Activated naive CD4-positive, alpha-beta T cell treated with Interleukin-2 at 50 U/mL for 16 hours (primary cell): ENCODE measurements around the gene MXD3.
A peak's percentile ranks its signal among the peaks of the same experiment; 100 is the strongest.
"Not testable (repeated sequence)": the region's sequence is repeated elsewhere in the genome, so short reads cannot be mapped to it uniquely, and the experiment has no call there.

Experiments used
- DNase-seq: peaks from one replicate; pipeline ENCODE4 v3.0.0-alpha.2; 2020

Gene MXD3

GRCh38 chr5:177319913-177320588 is 8.4 kb upstream of the MXD3 start:
- DNase-seq = peak; percentile 16

- peak; percentile 80 for DNase-seq
These were observed 6.3 kb upstream of the MXD3 start for GRCh38 chr5:177317959-177318377.

GRCh38 chr5:177316005-177316404 is 4.3 kb upstream of the MXD3 start:
- DNase-seq = no peak

DNA sequence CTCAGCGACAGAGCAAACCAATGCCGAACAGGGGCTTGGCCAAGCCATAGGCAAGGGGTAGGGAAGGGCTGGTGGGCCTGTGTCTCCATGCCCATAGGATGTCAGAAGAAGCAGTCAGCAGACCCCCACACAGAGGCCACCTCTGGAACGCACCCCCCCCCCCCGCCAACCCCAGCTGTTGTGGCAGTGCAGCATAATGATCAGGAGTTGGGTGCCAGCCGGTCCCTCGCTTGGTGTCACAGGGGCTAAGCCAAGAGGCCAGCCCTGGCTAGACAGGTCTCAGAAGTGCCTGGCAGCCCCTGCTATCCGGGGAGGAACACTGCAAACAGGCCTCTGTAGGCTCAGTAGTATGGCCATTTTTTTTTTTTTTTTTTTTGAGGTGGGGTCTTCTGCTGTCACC is 3.7 kb upstream of the MXD3 start:
- no peak for DNase-seq

DNA sequence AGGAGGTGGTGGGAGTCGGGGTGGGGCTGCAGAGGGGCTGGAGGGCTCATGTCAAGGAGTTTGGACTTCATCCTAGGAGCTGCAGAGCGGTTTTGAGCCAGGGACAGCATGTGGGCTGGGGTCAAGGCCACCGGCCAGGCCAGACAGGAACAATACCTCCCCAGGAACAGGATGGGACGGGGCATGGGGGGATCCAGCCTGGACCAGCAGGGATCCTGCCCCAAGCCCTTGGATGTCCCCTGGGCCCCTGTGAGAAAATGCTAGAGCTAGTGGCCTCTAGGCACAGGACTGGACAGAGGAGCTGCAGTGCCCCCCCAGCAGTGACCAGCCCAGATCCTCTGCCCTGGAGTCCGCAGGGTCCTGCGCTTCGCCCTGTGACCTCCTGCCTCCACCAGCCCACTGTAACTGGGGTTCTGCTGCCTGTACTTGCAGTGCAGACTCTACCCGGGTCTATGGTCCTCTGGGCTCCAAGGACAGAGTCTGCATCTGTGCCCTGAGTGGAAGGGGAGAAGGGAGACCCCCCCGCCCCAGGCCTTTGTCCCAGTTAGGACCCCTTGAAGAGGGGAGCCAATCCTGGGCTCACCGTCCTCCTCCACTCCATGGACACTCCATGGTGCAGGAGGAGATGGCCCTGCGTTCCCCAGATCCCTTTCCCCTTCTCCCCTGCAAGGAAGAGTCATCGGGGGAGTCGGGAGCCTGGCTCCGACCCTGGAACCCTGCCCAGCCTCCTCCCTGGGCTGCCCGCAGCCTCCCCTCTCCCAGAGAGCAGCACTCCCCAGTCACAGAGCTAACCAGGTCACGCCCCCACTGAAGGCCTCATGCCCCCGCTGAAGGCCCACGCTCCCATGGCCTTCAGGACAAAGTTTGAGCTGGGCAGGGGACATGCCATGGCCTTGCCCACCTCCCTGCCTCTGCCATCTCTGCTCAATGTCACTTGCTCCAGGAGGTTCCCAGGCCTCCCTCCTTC is 3.0 kb upstream of the MXD3 start:
- DNase-seq = no peak

- no peak for DNase-seq
These were observed 2.0 kb upstream of the MXD3 start for GRCh38 chr5:177313561-177314259.

GRCh38 chr5:177312649-177313181 is 1.0 kb upstream of the MXD3 start:
- DNase-seq = peak; percentile 23

DNA sequence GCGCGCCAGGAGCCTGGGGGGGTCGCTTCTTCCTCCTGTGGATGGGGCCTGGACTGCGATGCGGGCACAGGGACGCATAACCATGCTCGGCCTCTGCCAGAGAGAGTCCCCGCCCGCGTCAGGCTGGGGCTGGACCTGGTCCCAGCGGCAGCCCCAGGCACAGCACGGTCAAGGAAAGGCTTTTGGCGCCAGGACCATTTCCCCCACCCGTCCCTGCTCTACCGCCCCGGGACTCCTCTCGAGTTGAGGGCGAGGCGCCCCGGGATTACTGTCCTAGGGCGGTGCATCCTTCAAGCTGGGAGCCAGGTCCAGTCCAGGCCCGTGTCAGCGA is 341 bp downstream of the MXD3 start:
- DNase-seq = no peak

- DNase-seq = peak; percentile 13
These were observed 824 bp downstream of the MXD3 start for GRCh38 chr5:177310757-177311391.

GRCh38 chr5:177310332-177310731 is 1.4 kb downstream of the MXD3 start:
- DNase-seq = no peak

- peak; percentile 78 for DNase-seq
These were observed 2.1 kb downstream of the MXD3 start for GRCh38 chr5:177309351-177310191.

DNA sequence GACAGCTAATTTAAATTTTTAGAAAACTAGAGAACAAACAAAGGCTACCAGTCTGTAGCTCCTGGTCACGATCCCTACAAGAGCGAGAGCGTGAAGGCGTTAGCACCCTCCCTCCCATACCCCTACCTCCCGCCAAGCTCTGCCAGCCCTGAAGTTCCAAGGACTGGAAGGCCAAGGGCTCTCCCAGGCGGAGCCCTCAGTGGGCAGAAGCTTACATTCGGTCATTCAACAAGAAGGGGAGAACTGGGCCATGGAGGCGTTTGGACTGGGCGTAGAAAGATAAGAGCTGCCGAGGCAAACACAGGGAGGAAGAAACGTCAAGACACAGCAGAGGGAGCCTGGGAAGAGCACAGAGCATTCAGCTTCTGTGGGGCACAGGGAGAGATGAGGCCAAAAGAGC is 3.0 kb downstream of the MXD3 start:
- DNase-seq = no peak

- DNase-seq = no peak
These were observed 3.9 kb downstream of the MXD3 start for GRCh38 chr5:177307544-177308363.

- DNase-seq = no peak
These were observed 4.8 kb downstream of the MXD3 start for GRCh38 chr5:177306674-177307543.

GRCh38 chr5:177306103-177306640 is 5.5 kb downstream of the MXD3 start:
- DNase-seq = not testable (repeated sequence)

- peak; percentile 29 for DNase-seq
These were observed 7.1 kb downstream of the MXD3 start for GRCh38 chr5:177304392-177305119.

- no peak for DNase-seq
These were observed 7.7 kb downstream of the MXD3 start for GRCh38 chr5:177303925-177304391.

- peak; percentile 92 for DNase-seq
These were observed 8.4 kb downstream of the MXD3 start, which contains the start of the genes PRELID1 and RAB24 for GRCh38 chr5:177303121-177303924. Gene PRELID1, plus strand, starts transcription at chr5:177303799. Its CDS starts 187 bp downstream, at chr5:177303986. Gene RAB24, minus strand, starts transcription at chr5:177303719. Its CDS starts 431 bp downstream, at chr5:177303288.
